SJCRH30 (cell line): ENCODE data around the gene RAPGEF4. TPM values are rescaled to one million over a fixed set of nuclear protein-coding genes. Genes with fewer than 3 reads are reported as not detected.
A peak's percentile ranks its signal among the peaks of the same experiment; 100 is the strongest.

Experiments used
- DNase-seq, 2 experiments: peaks; one replicate each; pipeline ENCODE4 v3.0.0-alpha.2; 2015 to 2020
- H3K27ac ChIP-seq: fragments of 250-450 bp; sonication (Bioruptor Pico); 2 replicates; pipeline ENCODE4 v1.5.1; 2020; ENCODE audit warnings: mild to moderate bottlenecking, moderate library complexity
- H3K27me3 ChIP-seq: fragments of 250-450 bp; sonication (Bioruptor Pico); 2 replicates; pipeline ENCODE4 v1.5.1; 2020; ENCODE audit warnings: mild to moderate bottlenecking, moderate library complexity
- H3K36me3 ChIP-seq: fragments of 250-450 bp; sonication (Bioruptor Pico); 2 replicates; pipeline ENCODE4 v1.5.1; 2020; ENCODE audit warnings: mild to moderate bottlenecking, moderate library complexity
- H3K4me1 ChIP-seq: fragments of 250-450 bp; sonication (Bioruptor Pico); 2 replicates; pipeline ENCODE4 v1.5.1; 2020; ENCODE audit warnings: mild to moderate bottlenecking, moderate library complexity
- H3K4me3 ChIP-seq: fragments of 250-450 bp; sonication (Bioruptor Pico); 2 replicates; pipeline ENCODE4 v1.5.1; 2020; ENCODE audit warnings: mild to moderate bottlenecking, moderate library complexity
- H3K9me3 ChIP-seq: fragments of 250-450 bp; sonication (Bioruptor Pico); replicated peaks from 2 replicates; pipeline ENCODE4 v1.5.1; 2020; ENCODE audit warnings: mild to moderate bottlenecking, moderate library complexity
- total RNA-seq: library from RNA; depleted of rRNA; stranded (reverse); fragments of >200 nt; shearing (Covaris generic); gene quantifications from 2 replicates; pipeline ENCODE4 v1.2.3, GENCODE V29; 2014; rRNA removed

The RAPGEF4 gene
- total RNA-seq, 1 experiment from 2014 or later = 6.1 TPM

GRCh38 chr2:173099804-173100203 lies 364.2 kb downstream of the RAPGEF4 start:
- Histone ChIP-seq H3K4me3 (no peak overlapping the region), H3K27ac (peak overlapping the region; percentile 45), H3K9me3 (no peaks in the 10 kb centered on the region), H3K27me3 (no peaks in the 10 kb centered on the region), H3K36me3 (peaks cover 6% of the 10 kb centered on the region; the same call in 1 of the 2 replicates), H3K4me1 (peaks cover 4% of the 10 kb centered on the region; the same call in 1 of the 2 replicates)
- no peak for DNase-seq

DNA sequence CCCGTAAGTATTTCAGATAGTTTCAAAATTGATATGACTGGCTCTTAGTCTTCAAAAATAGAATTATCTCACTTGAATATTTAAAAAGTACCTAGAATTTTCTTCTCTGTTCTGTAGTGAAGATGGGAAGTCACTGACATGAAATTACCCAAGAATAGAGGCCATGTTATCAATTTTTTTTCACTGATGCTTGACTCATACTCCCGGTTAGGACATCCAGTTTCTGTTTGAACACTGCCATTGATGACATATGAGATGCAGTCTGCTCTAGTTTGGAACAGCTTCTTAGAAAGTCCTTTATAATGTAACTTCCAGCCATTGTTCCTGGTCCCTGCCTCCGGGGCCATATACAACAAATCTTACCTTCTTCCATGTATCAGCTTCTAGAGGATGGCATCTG lies 366.0 kb downstream of the RAPGEF4 start:
- peaks cover 3% of the 10 kb centered on the region; the same call in 1 of the 2 replicates for H3K36me3 ChIP-seq
- H3K4me1 ChIP-seq = peaks cover 4% of the 10 kb centered on the region
- no peak for DNase-seq
- H3K4me3 ChIP-seq = no peak overlapping the region
- H3K27me3 ChIP-seq = no peaks in the 10 kb centered on the region
- H3K9me3 ChIP-seq = no peaks in the 10 kb centered on the region
- no peak overlapping the region for H3K27ac ChIP-seq

Other genes starting within 250 kb of the RAPGEF4 start
- gene PDK1, start 179.8 kb upstream of the RAPGEF4 start, total RNA-seq = 28.2 and 39.1 TPM in 2 replicates